SU-DHL-6 (cell line): ENCODE measurements around the gene B3GNT5.

Experiments
- H2AFZ ChIP-seq: fragments of 200-600 bp; sonication (generic); 2 replicates; pipeline ENCODE4 v1.6.1; 2014; ENCODE audit warnings: low read depth, mild to moderate bottlenecking, moderate library complexity, mixed read lengths, antibody characterized with exemption, low read length; ENCODE audit not compliant: severe bottlenecking
- H3F3A ChIP-seq: fragments of 200-600 bp; shearing (Covaris generic); 2 replicates; pipeline ENCODE4 v1.6.0; 2016; ENCODE audit warnings: antibody characterized with exemption, mild to moderate bottlenecking; ENCODE audit not compliant: insufficient read depth
- H3K27ac ChIP-seq: fragments of 200-600 bp; sonication (generic); 2 replicates; pipeline ENCODE4 v1.5.1; 2016; ENCODE audit warnings: low read depth, mild to moderate bottlenecking, low read length, moderate library complexity, mixed read lengths
- H3K27me3 ChIP-seq: fragments of 200-600 bp; sonication (generic), shearing (Covaris generic); 2 replicates; pipeline ENCODE4 v1.6.0; 2014; ENCODE audit warnings: mild to moderate bottlenecking, low read length
- H3K36me3 ChIP-seq: fragments of 200-600 bp; sonication (generic); 2 replicates; pipeline ENCODE4 v1.6.1; 2014; ENCODE audit warnings: mild to moderate bottlenecking, low read length, mixed read lengths
- H3K4me2 ChIP-seq: fragments of 300-600, 200-600 bp; shearing (Covaris generic), sonication (generic); 2 replicates; pipeline ENCODE4 v1.6.0; 2014; ENCODE audit warnings: low read length, low read depth, mild to moderate bottlenecking; ENCODE audit not compliant: poor library complexity, severe bottlenecking
- H3K4me3 ChIP-seq: fragments of 200-600 bp; sonication (generic); 2 replicates; pipeline ENCODE4 v1.5.1; 2014; ENCODE audit warnings: antibody characterized with exemption, low read length, mild to moderate bottlenecking, mixed read lengths; ENCODE audit not compliant: insufficient read depth, poor library complexity, severe bottlenecking
- H3K79me2 ChIP-seq: fragments of 200-600 bp; sonication (generic); 2 replicates; pipeline ENCODE4 v1.6.1; 2014; ENCODE audit warnings: mild to moderate bottlenecking, low read length, moderate library complexity; ENCODE audit not compliant: insufficient read depth
- H3K9ac ChIP-seq: fragments of 200-600 bp; sonication (generic); 2 replicates; pipeline ENCODE4 v1.7.0; 2014; ENCODE audit warnings: mild to moderate bottlenecking, low read length
- H3K9me2 ChIP-seq: fragments of 200-600 bp; sonication (generic); replicated peaks from 2 replicates; pipeline ENCODE4 v1.6.1; 2014; ENCODE audit warnings: low read length; ENCODE audit not compliant: insufficient read depth
- H3K9me3 ChIP-seq: fragments of 200-600 bp; sonication (generic); 2 replicates; pipeline ENCODE4 v1.6.1; 2014; ENCODE audit warnings: low read length, mixed read lengths; ENCODE audit not compliant: insufficient read depth
- H4K20me1 ChIP-seq: fragments of 200-600 bp; sonication (generic); 2 replicates; pipeline ENCODE4 v1.6.1; 2014; ENCODE audit warnings: low read depth, mild to moderate bottlenecking, antibody characterized with exemption, low read length, moderate library complexity, mixed read lengths
- CTCF ChIP-seq: fragments of 200-600 bp; sonication (generic); IDR thresholded peaks from one replicate; pipeline ENCODE4 v1.5.1; 2017; ENCODE audit warnings: antibody characterized with exemption, mild to moderate bottlenecking, low read length, moderate library complexity; ENCODE audit not compliant: insufficient read depth, poor library complexity, severe bottlenecking
- EZH2phosphoT487 ChIP-seq: fragments of 200-600 bp; sonication (generic), shearing (Covaris generic); conservative IDR thresholded peaks from 2 replicates; pipeline ENCODE4 v1.6.1; 2018; ENCODE audit warnings: mild to moderate bottlenecking, antibody characterized with exemption, low read length, moderate library complexity, mixed read lengths

The B3GNT5 gene

GRCh38 chr3:183244981-183245476 is 8.0 kb upstream of the B3GNT5 start:
- TF ChIP-seq EZH2phosphoT487 (no peak), CTCF (no peak)
- no peak overlapping the region for H3K4me3 ChIP-seq
- H3K27me3 ChIP-seq: no peaks in the 10 kb centered on the region
- no peaks in the 10 kb centered on the region for H3K36me3 ChIP-seq
- no peaks in the 10 kb centered on the region for H4K20me1 ChIP-seq
- H3K27ac ChIP-seq: no peak overlapping the region
- no peaks in the 10 kb centered on the region for H3K9me2 ChIP-seq
- no peak overlapping the region for H3K4me2 ChIP-seq
- H3K9me3 ChIP-seq: peaks cover 10% of the 10 kb centered on the region; the same call in 1 of the 2 replicates
- H2AFZ ChIP-seq: no peak overlapping the region
- no peak overlapping the region for H3K9ac ChIP-seq
- no peaks in the 10 kb centered on the region for H3K79me2 ChIP-seq
- no peaks in the 10 kb centered on the region for H3F3A ChIP-seq

- Histone ChIP-seq H4K20me1 (no peaks in the 10 kb centered on the region), H3K9ac (no peak overlapping the region), H3K36me3 (no peaks in the 10 kb centered on the region), H3F3A (no peaks in the 10 kb centered on the region), H3K9me3 (peaks cover 10% of the 10 kb centered on the region; the same call in 1 of the 2 replicates), H2AFZ (no peak overlapping the region), H3K4me2 (no peak overlapping the region), H3K79me2 (no peaks in the 10 kb centered on the region), H3K27ac (no peak overlapping the region), H3K27me3 (no peaks in the 10 kb centered on the region), H3K9me2 (no peaks in the 10 kb centered on the region), H3K4me3 (no peak overlapping the region)
- TF ChIP-seq EZH2phosphoT487 (no peak), CTCF (no peak)
Observed at GRCh38 chr3:183247011-183247589, 6.0 kb upstream of the B3GNT5 start.

DNA sequence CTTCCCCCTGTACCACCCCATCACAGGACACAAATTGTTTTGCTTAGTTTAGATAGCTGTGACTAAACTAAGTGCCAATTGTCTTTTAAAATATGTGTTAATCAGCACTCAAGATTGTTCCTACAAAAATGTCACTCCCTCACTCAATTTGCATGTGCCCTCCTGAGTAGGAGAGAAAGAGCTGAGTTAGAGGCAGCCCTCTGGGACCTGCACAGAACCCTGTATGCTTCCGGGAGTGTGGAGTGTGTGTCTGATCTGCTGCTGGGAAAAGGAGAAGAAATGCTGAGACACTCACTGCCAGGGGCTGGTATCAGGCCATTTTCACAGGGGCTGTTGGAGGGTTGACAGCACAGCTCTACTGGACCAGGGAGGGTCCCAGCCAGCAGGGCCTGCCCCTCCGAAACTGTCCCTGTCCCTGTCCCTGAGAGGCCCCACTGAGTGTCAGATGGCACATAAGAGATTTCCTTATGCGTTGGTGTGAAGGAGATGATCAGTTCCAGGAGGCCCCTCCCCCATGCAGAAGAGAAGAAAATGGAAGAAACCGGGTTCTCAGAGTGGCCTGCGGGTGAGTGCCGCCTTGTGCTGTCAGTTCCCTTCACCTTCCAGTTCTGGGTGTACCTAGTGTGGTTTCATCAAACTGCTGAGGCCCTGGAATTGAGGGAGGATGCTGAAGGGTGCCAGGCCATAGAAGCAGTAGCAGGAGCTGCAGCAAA is 3.9 kb upstream of the B3GNT5 start:
- Histone ChIP-seq H3K4me3 (no peak overlapping the region), H3F3A (no peaks in the 10 kb centered on the region), H3K36me3 (no peaks in the 10 kb centered on the region), H2AFZ (no peak overlapping the region), H3K9me2 (no peaks in the 10 kb centered on the region), H3K27me3 (no peaks in the 10 kb centered on the region), H3K79me2 (no peaks in the 10 kb centered on the region), H4K20me1 (no peaks in the 10 kb centered on the region), H3K27ac (no peak overlapping the region), H3K4me2 (no peak overlapping the region), H3K9me3 (no peaks in the 10 kb centered on the region), H3K9ac (no peak overlapping the region)
- TF ChIP-seq EZH2phosphoT487 (no peak), CTCF (no peak)
